Measurements from ENCODE around the gene GPBP1.
A peak's percentile ranks its signal among the peaks of the same experiment; 100 is the strongest.
"Not testable (repeated sequence)": the region's sequence is repeated elsewhere in the genome, so short reads cannot be mapped to it uniquely, and the experiment has no call there.

GPBP1 gene

GRCh38 chr5:57292336-57292735 is 118.5 kb downstream of the GPBP1 start:
- no peak for DNase-seq

GRCh38 chr5:57298295-57298984 is 124.6 kb downstream of the GPBP1 start:
- DNase-seq = peak; percentile 79

- DNase-seq = peak; percentile 78
Measured at GRCh38 chr5:57298985-57299491, 125.2 kb downstream of the GPBP1 start.

GRCh38 chr5:57299986-57300385 is 126.1 kb downstream of the GPBP1 start:
- no peak for DNase-seq

GRCh38 chr5:57302164-57302563 is 128.3 kb downstream of the GPBP1 start:
- no peak for DNase-seq

GRCh38 chr5:57302643-57303042 is 128.8 kb downstream of the GPBP1 start:
- DNase-seq = no peak

GRCh38 chr5:57303985-57304384 is 130.1 kb downstream of the GPBP1 start:
- DNase-seq = no peak

- DNase-seq = no peak
Measured at GRCh38 chr5:57304931-57305330, 131.1 kb downstream of the GPBP1 start.

- DNase-seq = no peak
Measured at GRCh38 chr5:57306359-57306758, 132.5 kb downstream of the GPBP1 start.

GRCh38 chr5:57307516-57307915 is 133.7 kb downstream of the GPBP1 start:
- no peak for DNase-seq

- not testable (repeated sequence) for DNase-seq
Measured at GRCh38 chr5:57309022-57309421, 135.2 kb downstream of the GPBP1 start.

- DNase-seq = no peak
Measured at GRCh38 chr5:57311251-57311650, 137.4 kb downstream of the GPBP1 start.

- no peak for DNase-seq
Measured at GRCh38 chr5:57311921-57312735, 138.3 kb downstream of the GPBP1 start.

GRCh38 chr5:57313716-57314115 is 139.9 kb downstream of the GPBP1 start:
- no peak for DNase-seq

All from NCI-H748 treated with DMSO at 0.1 percent for 48 hours (cell line).